Upper lobe of left lung (tissue), 6 donors: ENCODE data around the gene FRAT1. TPM values are rescaled to one million over a fixed set of nuclear protein-coding genes. Genes with fewer than 3 reads are reported as not detected.

Experiments used
- ATAC-seq, 2 donors: fragments of 200-7000 bp; cut with Tn5 transposase; one replicate each; pipeline ENCODE4 v1.9.1; 2022; ENCODE audit warnings: mild to moderate bottlenecking in 2 of 2, moderate library complexity in 2 of 2; ENCODE audit not compliant: low FRiP score in 2 of 2
- DNase-seq, 2 donors: peaks; one replicate each; pipeline ENCODE4 v3.0.0-alpha.2; 2019 to 2020
- H3K27ac ChIP-seq, 4 donors: fragments of 200-600 bp; sonication (generic); one replicate each; pipeline ENCODE4 v1.5.1; 2016 to 2019
- H3K27me3 ChIP-seq, 4 donors: fragments of 200-600 bp; sonication (generic); one replicate each; pipeline ENCODE4 v1.5.1; 2017 to 2019
- H3K36me3 ChIP-seq, 4 donors: fragments of 200-600 bp; sonication (generic); one replicate each; pipeline ENCODE4 v1.5.1; 2016 to 2019
- H3K4me1 ChIP-seq, 4 donors: fragments of 200-600 bp; sonication (generic); one replicate each; pipeline ENCODE4 v1.5.1; 2018 to 2019
- H3K4me3 ChIP-seq, 4 donors: fragments of 200-600 bp; sonication (generic); one replicate each; pipeline ENCODE4 v1.5.1; 2017 to 2019; ENCODE audit warnings: mild to moderate bottlenecking in 2 of 4, moderate library complexity in 1 of 4
- H3K9me3 ChIP-seq, 4 donors: fragments of 200-600 bp; sonication (generic); one replicate each; pipeline ENCODE4 v1.5.1; 2018 to 2019
- CTCF ChIP-seq, 6 experiments: fragments of 450-650 bp in 4 of 6; fragments of 200-600 bp in 2 of 6; sonication (generic) in 2 of 6; IDR thresholded peaks; one replicate each; pipeline ENCODE4 v1.5.1; 2016 to 2019; ENCODE audit warnings: antibody characterized with exemption in 6 of 6
- EP300 ChIP-seq, 4 donors: sonication (generic); formaldehyde crosslinking; IDR thresholded peaks; one replicate each; pipeline ENCODE4 v1.5.1; 2017; ENCODE audit warnings: antibody characterized with exemption in 4 of 4, control low read depth in 2 of 4
- POLR2A ChIP-seq, 4 donors: fragments of 450-650 bp; IDR thresholded peaks; one replicate each; pipeline ENCODE4 v1.5.1; 2016 to 2017; ENCODE audit warnings: antibody characterized with exemption in 4 of 4, mild to moderate bottlenecking in 2 of 4
- POLR2AphosphoS5 ChIP-seq, 2 donors: sonication (generic); formaldehyde crosslinking; IDR thresholded peaks; one replicate each; pipeline ENCODE4 v1.5.1; 2017; ENCODE audit warnings: antibody characterized with exemption in 2 of 2
- WGBS, 2 donors: methylation state at CpG; one replicate each; pipeline ENCODE4 v1.1.5; 2017 to 2018; 5-methylcytosine and 5-hydroxymethylcytosine counted together
- total RNA-seq, 6 donors: library from RNA; depleted of rRNA in 4 of 6; stranded (reverse); fragments of >200 nt in 4 of 6; gene quantifications; one replicate each; pipeline versions ENCODE4 v1.1.0 to v1.2.1, GENCODE V29; 2016 to 2021
- donor health status: DM: no; HTN: no; CAD: no; lungs with moderate emphysema.
- donor health status: DM: no; HTN: yes; CAD: no; lungs with severe emphysema.

The FRAT1 gene
- 10 to 100 TPM in 5 of 6 donors, 1 to 10 TPM in 1; 8.9 to 20.2 (median 15.4) TPM for total RNA-seq

- no peaks in the 10 kb centered on the region for H3K36me3 ChIP-seq
- no peaks in the 10 kb centered on the region for H3K9me3 ChIP-seq
- peak; percentile 94 to 95 for ATAC-seq
- H3K27ac ChIP-seq, result peak within 1 kb of the TSS; percentile 98 to 100 (median 100)
- WGBS, 2 donors, result 0 to 2% methylated on average over 17 to 23 of the region's 79 CpGs
- H3K4me1 ChIP-seq, result peaks cover 21 to 34% (median 27%) of the 10 kb centered on the region in 4 donors
- H3K27me3 ChIP-seq, result no peaks in the 10 kb centered on the region
- TF ChIP-seq EP300 (IDR thresholded peaks at IDR 0.05), result no peak
- TF ChIP-seq CTCF (IDR thresholded peaks at IDR 0.05), result peak in 3 of 6 experiments; percentile 5 to 24 (median 17)
- TF ChIP-seq POLR2AphosphoS5 (IDR thresholded peaks at IDR 0.05), result peak; percentile 70 to 78
- peak; percentile 40 to 98 (median 92) for TF ChIP-seq POLR2A (IDR thresholded peaks at IDR 0.05)
- H3K4me3 ChIP-seq, result peak within 1 kb of the TSS; percentile 62 to 90 (median 88)
- DNase-seq, result peak; percentile 88 to 97
Measured at GRCh38 chr10:97318772-97319651, at the start of gene FRAT1. FRAT1 (plus strand) TSS chr10:97319271; CDS start chr10:97319454, 183 bp downstream.

- ATAC-seq (no peak), DNase-seq (no peak)
- H3K4me3 ChIP-seq, result no peak overlapping the region
- no peaks in the 10 kb centered on the region for H3K36me3 ChIP-seq
- TF ChIP-seq POLR2A (IDR thresholded peaks at IDR 0.05) (no peak), POLR2AphosphoS5 (IDR thresholded peaks at IDR 0.05) (no peak), CTCF (IDR thresholded peaks at IDR 0.05) (no peak), EP300 (IDR thresholded peaks at IDR 0.05) (no peak)
- no peaks in the 10 kb centered on the region for H3K27me3 ChIP-seq
- 73 to 90% methylated on average over 3 of the region's 3 CpGs for WGBS, 2 donors
- H3K27ac ChIP-seq, result no peak overlapping the region
- no peaks in the 10 kb centered on the region for H3K9me3 ChIP-seq
- H3K4me1 ChIP-seq, result no peaks in the 10 kb centered on the region
Measured at GRCh38 chr10:97270523-97271154, 48.4 kb upstream of the FRAT1 start.

GRCh38 chr10:97273700-97274099 lies 45.4 kb upstream of the FRAT1 start:
- Histone ChIP-seq H3K4me1 (peaks cover 0 to 10% (median 5%) of the 10 kb centered on the region in 4 donors), H3K4me3 (no peak overlapping the region), H3K9me3 (no peaks in the 10 kb centered on the region), H3K27ac (no peak overlapping the region), H3K27me3 (no peaks in the 10 kb centered on the region), H3K36me3 (no peaks in the 10 kb centered on the region)
- DNase-seq, result no peak
- WGBS, 2 donors, result 94 to 98% methylated on average over 3 of the region's 3 CpGs
- no peak for TF ChIP-seq EP300 (IDR thresholded peaks at IDR 0.05)
- no peak for TF ChIP-seq POLR2AphosphoS5 (IDR thresholded peaks at IDR 0.05)
- TF ChIP-seq POLR2A (IDR thresholded peaks at IDR 0.05), result no peak
- TF ChIP-seq CTCF (IDR thresholded peaks at IDR 0.05), result no peak
- no peak for ATAC-seq

GRCh38 chr10:97274828-97275227 lies 44.2 kb upstream of the FRAT1 start:
- Histone ChIP-seq H3K27ac (no peak overlapping the region), H3K4me1 (peaks cover 0 to 12% (median 11%) of the 10 kb centered on the region in 4 donors), H3K27me3 (no peaks in the 10 kb centered on the region), H3K9me3 (no peaks in the 10 kb centered on the region), H3K4me3 (no peak overlapping the region), H3K36me3 (no peaks in the 10 kb centered on the region)
- ATAC-seq (no peak), DNase-seq (no peak)
- no peak for TF ChIP-seq POLR2AphosphoS5 (IDR thresholded peaks at IDR 0.05)
- no peak for TF ChIP-seq CTCF (IDR thresholded peaks at IDR 0.05)
- TF ChIP-seq EP300 (IDR thresholded peaks at IDR 0.05), result no peak
- TF ChIP-seq POLR2A (IDR thresholded peaks at IDR 0.05), result no peak
- 67 to 71% methylated on average over 3 of the region's 9 CpGs for whole genome bisulfite sequencing, 2 donors
